ENCODE results near the gene POLDIP2. TPM values are rescaled to one million over a fixed set of nuclear protein-coding genes. Genes with fewer than 3 reads are reported as not detected.

The POLDIP2 gene
- total and polyA plus RNA-seq, 2 of the 4 experiments (the other 2 are of a cell fraction), result 66.7 to 77.8 TPM

GRCh38 chr17:28370744-28371103 is 13.4 kb upstream of the POLDIP2 start:
- Histone ChIP-seq H3K9me1 (ENCODE audit: insufficient read depth, low read length) (peaks cover 35% of the 10 kb centered on the region), H3K14ac (replicated peaks; ENCODE audit: low read depth, low read length) (peak overlapping the region; percentile 91), H4K91ac (ENCODE audit: insufficient read depth, low read depth, low read length) (peak overlapping the region; percentile 79), H3K4ac (ENCODE audit: low read depth, low read length) (peak overlapping the region; percentile 92), H3K9me3 (ENCODE audit: control insufficient read depth, insufficient read depth, low read length) (no peaks in the 10 kb centered on the region), H3K56ac (ENCODE audit: extremely low read depth, insufficient read depth, low read length) (peak overlapping the region; percentile 52; the same call in 1 of the 2 replicates), H4K5ac (ENCODE audit: low read depth, low read length) (peak overlapping the region; percentile 40), H4K8ac (ENCODE audit: low read depth in 2 of 2, low read length in 2 of 2) (peak overlapping the region; percentile 29 to 97), H3K23ac (ENCODE audit: low read depth, low read length) (peak overlapping the region; percentile 53; the same call in 1 of the 2 replicates), H3K4me2 (ENCODE audit: low read depth, low read length) (peak overlapping the region; percentile 70), H3K18ac (ENCODE audit: low read depth, low read length) (no peak overlapping the region; the same call in 1 of the 2 replicates), H2BK5ac (ENCODE audit: low read depth, low read length, poor library complexity, severe bottlenecking) (no peak overlapping the region), H2BK120ac (ENCODE audit: low read depth, low read length) (peak overlapping the region; percentile 62), H2AK5ac (ENCODE audit: low read depth, low read length) (peak overlapping the region; percentile 29; the same call in 1 of the 2 replicates), H2BK20ac (ENCODE audit: low read depth, low read length) (peak overlapping the region; percentile 73), H4K20me1 (ENCODE audit: insufficient read depth, low read length) (peaks cover 28% of the 10 kb centered on the region), H2AK9ac (replicated peaks; ENCODE audit: low read depth, low read length, poor library complexity) (peak overlapping the region; percentile 33), H3K4me1 (ENCODE audit: control insufficient read depth, insufficient read depth, low read length) (peaks cover 14% of the 10 kb centered on the region; the same call in 1 of the 2 replicates), H2BK15ac (ENCODE audit: low read depth, low read length) (0 out of 3 replicates have a peak overlapping the region, but pooled peaks have one; percentile 16), H3K79me1 (ENCODE audit: low read depth in 1 of 2, low read length in 2 of 2) (peaks cover 5 to 27% of the 10 kb centered on the region in 2 experiments; a peak in 3 of 4 replicates), H3K9ac (ENCODE audit: low read depth, low read length) (no peak overlapping the region; the same call in 1 of the 2 replicates), H3K36me3 (ENCODE audit: control insufficient read depth, insufficient read depth, low read length) (no peaks in the 10 kb centered on the region), H3K27ac (ENCODE audit: insufficient read depth, low read length) (peak overlapping the region; percentile 93; the same call in 1 of the 2 replicates), H2AFZ (replicated peaks; ENCODE audit: low read length, poor library complexity) (peak overlapping the region; percentile 70), H3K4me3 (ENCODE audit: insufficient read depth, low read depth, low read length) (no peak overlapping the region), H3K27me3 (ENCODE audit: control insufficient read depth, insufficient read depth, low read length) (no peaks in the 10 kb centered on the region)
- no TSS peak for BruUV-seq (replicated peaks)
- dilution Hi-C loops (cut with HindIII; ENCODE audit: low sequenced_read_pairs, unreplicated experiment), result no loop called here
- in situ Hi-C loops (cut with MboI; ENCODE audit: low sequenced_read_pairs), result no loop called here
- WGBS, 2 experiments (ENCODE audit: extremely low coverage in 2 of 2, insufficient read length in 1 of 2), result no CpG with 5 or more reads among the region's 1 CpG
- POLR2A ChIA-PET (ENCODE audit: unreplicated experiment), result no interaction called here
- TF ChIP-seq POLR2A (IDR thresholded peaks at IDR 0.05; ENCODE audit: low read depth, low read length) (no peak), CEBPB (IDR thresholded peaks at IDR 0.05; ENCODE audit: low read depth, low read length) (no peak), NFE2L2 (IDR thresholded peaks at IDR 0.05; ENCODE audit: low read depth, low read length) (no peak), CTCF (conservative IDR thresholded peaks at IDR 0.05; ENCODE audit: low read depth, low read length) (no peak), FOS (IDR thresholded peaks at IDR 0.05; ENCODE audit: low read depth, low read length) (no peak), RFX5 (IDR thresholded peaks at IDR 0.05; ENCODE audit: low read depth, low read length) (no peak), RCOR1 (IDR thresholded peaks at IDR 0.05; ENCODE audit: insufficient replicate concordance, low read length) (no peak), BHLHE40 (IDR thresholded peaks at IDR 0.05; ENCODE audit: low read depth, low read length) (no peak), MAZ (IDR thresholded peaks at IDR 0.05; ENCODE audit: borderline replicate concordance, low read depth, low read length) (no peak), MXI1 (IDR thresholded peaks at IDR 0.05; ENCODE audit: borderline replicate concordance, low read depth, low read length) (no peak), MAFK (IDR thresholded peaks at IDR 0.05; ENCODE audit: low read depth, low read length) (no peak), CHD1 (IDR thresholded peaks at IDR 0.05; ENCODE audit: low read depth, low read length) (no peak), RAD21 (IDR thresholded peaks at IDR 0.05; ENCODE audit: low read length) (no peak), SMC3 (IDR thresholded peaks at IDR 0.05; ENCODE audit: low read depth, low read length) (no peak)
- TF ChIP-seq, protein P1, sequence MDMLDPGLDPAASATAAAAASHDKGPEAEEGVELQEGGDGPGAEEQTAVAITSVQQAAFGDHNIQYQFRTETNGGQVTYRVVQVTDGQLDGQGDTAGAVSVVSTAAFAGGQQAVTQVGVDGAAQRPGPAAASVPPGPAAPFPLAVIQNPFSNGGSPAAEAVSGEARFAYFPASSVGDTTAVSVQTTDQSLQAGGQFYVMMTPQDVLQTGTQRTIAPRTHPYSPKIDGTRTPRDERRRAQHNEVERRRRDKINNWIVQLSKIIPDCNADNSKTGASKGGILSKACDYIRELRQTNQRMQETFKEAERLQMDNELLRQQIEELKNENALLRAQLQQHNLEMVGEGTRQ (IDR thresholded peaks at IDR 0.05; ENCODE audit: low read depth, low read length), result no peak
- TF ChIP-seq, protein P2, sequence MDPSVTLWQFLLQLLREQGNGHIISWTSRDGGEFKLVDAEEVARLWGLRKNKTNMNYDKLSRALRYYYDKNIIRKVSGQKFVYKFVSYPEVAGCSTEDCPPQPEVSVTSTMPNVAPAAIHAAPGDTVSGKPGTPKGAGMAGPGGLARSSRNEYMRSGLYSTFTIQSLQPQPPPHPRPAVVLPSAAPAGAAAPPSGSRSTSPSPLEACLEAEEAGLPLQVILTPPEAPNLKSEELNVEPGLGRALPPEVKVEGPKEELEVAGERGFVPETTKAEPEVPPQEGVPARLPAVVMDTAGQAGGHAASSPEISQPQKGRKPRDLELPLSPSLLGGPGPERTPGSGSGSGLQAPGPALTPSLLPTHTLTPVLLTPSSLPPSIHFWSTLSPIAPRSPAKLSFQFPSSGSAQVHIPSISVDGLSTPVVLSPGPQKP (IDR thresholded peaks at IDR 0.05; ENCODE audit: borderline replicate concordance, low read depth, low read length), result no peak
- intact Hi-C loops (cut with micrococcal nuclease), result no loop called here
- DNase-seq (no peak), ATAC-seq (ENCODE audit: low read depth) (no peak)
- CTCF ChIA-PET, result interaction anchor here (1.3 kb wide), 1 partner anchor 14 kb away, joined by 6 read pairs; the partner anchor contains the start of gene POLDIP2

All from IMR-90 (cell line).